ENCODE results near the gene OR2Y1. TPM values are rescaled to one million over a fixed set of nuclear protein-coding genes. Genes with fewer than 3 reads are reported as not detected.
"Not testable (repeated sequence)": the region's sequence is repeated elsewhere in the genome, so short reads cannot be mapped to it uniquely, and the experiment has no call there.

Gene OR2Y1, protein sequence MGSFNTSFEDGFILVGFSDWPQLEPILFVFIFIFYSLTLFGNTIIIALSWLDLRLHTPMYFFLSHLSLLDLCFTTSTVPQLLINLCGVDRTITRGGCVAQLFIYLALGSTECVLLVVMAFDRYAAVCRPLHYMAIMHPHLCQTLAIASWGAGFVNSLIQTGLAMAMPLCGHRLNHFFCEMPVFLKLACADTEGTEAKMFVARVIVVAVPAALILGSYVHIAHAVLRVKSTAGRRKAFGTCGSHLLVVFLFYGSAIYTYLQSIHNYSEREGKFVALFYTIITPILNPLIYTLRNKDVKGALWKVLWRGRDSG
- total RNA-seq = not detected

DNA sequence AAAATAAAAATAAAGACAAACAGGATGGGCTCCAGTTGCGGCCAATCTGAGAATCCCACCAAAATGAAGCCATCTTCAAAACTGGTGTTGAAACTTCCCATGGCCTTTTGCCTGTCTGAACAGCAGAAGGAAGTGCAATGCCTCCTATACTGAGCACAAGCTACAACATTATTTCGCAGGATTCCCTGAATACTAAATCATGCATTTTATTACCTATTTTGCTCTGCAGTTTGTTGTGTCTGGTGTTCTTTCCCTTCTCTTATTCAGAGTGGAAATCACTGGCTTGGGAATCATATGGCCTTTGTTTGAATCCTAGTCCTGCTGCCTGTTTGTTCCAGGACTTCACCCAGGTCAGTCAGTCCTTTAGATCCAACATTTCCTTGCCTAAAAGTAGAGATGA, at the start of gene OR2Y1:
OR2Y1 (minus strand) TSS at position 101 of the 400 bp plus-strand sequence; CDS start at position 101, 0 bp downstream.
- DNase-seq (ENCODE audit: low spot score) = no peak

DNA sequence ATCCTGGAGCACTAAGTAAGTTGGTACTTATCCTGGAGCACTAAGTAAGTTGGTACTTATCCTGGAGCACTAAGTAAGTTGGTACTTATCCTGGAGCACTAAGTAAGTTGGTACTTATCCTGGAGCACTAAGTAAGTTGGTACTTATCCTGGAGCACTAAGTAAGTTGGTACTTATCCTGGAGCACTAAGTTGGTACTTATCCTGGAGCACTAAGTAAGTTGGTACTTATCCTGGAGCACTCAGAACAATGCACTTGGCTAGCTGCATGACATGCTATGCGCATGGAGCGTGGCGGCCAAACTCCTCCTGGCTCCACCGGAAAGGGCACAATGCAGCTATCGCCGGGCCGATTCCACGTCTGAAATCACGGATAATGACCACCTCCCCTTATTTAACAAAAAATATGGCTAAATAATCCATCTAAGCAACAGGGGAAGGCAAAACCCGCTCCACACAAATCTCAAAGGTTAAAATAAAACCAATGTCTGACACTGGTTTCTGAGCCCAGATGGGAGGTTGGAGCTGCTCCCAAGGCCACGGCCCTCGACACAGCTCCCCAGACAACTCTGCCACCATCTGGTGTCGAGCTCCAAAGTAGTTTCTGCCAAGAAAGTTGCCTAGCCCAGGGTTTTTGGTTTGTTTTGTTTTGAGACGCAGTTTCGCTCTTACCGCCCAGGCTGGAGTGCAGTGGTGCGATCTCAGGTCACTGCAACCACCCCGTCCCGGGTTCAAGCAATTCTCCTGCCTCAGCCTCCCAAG, 49.0 kb upstream of the OR2Y1 start:
- DNase-seq (ENCODE audit: low spot score) = not testable (repeated sequence)

DNA sequence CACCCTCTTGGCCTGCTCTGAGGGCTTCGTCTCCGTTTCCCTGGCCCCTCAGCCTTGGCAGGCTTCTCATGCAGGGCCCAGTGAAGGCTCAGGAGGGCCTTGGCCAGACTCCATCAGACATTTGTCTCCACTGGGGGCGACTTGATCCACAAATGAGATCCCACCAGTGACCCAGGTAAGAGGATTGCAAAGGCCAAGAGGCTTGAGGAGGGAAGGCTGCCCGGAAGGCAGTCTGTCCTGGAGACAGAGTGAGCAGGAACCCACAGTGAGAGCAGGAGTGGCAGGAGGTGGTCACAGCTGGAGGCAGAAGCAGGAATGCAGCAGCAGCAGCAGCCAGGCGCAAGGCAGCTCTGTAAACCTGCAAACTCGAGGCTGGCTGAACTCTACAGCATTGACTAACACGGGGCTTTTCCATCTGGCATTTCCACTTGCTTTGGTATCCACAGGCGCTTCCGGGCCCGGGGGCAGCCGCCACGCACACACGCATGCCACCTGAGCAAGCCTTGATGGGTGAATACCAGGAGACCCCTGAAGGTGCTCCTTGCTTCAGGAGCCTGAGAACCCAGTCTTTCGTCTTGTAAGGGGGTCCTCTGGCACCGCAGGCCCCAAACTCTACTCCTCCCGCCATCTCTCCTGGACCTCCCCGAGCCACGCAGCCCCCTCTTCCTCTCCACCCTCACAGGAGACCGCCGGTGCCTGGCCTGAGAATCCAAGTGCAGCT, 48.0 kb upstream of the OR2Y1 start:
- no peak for DNase-seq (ENCODE audit: low spot score)

DNA sequence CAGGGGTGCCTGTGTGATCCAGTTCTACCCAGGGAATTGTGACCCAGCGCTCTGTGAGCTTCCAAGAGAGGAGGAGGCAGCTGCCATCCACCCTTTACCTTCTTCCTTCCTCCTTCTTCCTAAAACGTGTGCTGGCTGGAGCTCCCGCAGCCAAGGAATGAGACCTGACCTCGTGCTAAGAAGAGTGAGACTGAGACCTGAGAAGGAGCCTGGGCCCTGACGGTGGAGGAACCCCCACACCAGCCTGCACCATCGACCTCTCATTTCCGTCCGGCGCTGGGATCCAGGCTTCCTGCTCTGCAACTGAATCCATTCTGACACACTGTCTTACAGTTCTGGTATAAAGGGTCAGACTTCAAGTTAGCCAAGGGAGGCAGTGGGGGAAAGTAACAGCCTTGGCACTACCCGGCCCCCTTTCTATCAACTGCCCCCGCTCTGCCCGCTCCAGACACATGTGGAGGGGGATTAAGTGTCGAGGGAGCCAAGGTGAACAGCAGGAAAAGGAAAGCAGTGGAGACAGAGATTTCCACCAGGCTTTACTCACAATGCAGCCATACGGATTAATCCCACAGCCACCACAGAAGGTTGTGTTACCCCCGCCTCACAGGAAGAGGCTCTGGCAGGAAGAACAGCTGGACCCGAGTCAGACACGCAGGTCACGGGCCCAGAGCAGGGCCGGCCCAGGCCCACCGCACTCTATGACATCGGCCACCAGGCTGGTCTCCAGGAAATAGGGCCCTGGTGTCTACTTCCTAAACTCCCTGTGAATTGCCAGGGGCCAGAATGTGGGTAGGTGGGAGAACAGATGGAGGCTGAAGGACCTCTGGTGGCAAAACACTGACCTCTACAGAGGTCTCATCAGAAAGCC, 46.9 kb upstream of the OR2Y1 start:
- DNase-seq (ENCODE audit: low spot score) = no peak

DNA sequence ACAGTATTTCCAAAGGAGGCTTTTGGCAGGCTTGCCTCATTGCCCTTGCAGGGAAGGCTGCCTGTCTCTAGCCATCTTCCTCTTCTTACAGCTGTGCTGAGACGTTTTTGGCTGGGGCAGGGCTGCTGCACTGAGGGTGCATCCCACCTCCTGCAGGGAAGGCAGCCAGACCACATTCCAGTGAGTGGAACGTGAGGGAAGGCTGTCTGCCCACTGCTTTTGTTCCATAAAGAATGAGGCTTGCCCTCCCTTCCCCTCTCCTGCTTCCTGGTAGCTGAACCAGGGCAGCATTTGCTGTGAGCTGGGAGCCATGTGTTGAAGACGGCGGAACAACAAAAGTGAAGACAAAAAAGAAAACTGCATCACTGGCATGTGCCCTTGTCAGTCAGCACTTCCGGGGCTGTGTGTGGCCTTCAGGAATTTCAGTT, 46.0 kb upstream of the OR2Y1 start:
- DNase-seq (ENCODE audit: low spot score) = peak; percentile 40

DNA sequence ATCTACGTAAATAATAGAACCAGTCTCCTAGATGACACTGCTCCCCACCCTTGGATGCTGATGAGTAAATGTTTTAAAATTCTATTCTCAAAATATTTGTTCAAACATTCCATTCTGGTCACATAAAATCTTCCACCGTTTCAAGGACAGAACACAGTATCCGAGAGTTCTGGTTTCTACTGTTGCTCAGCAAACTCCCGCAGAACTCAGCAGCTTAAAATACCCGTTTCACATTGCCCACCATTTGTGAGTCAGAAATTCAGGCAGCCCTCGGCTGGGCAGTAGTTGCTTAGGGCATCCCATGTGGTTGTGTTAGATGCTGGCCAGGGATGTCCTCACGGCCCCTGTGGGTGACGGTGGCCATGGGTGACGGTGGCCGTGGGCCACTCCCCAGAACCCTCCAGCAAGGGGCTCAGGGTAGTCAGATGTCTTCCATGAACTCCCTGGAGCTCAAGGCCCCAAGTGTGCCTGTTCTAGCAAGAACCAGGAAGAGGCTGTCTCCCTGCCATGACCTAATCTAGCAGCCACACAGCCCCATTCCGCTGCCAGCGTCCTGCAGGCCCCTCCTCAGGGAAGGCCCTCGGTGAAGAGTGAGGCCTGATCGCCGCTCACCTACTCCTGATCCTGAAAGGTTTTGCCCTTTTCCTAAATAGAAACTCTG, 45.4 kb upstream of the OR2Y1 start:
- DNase-seq (ENCODE audit: low spot score) = no peak

DNA sequence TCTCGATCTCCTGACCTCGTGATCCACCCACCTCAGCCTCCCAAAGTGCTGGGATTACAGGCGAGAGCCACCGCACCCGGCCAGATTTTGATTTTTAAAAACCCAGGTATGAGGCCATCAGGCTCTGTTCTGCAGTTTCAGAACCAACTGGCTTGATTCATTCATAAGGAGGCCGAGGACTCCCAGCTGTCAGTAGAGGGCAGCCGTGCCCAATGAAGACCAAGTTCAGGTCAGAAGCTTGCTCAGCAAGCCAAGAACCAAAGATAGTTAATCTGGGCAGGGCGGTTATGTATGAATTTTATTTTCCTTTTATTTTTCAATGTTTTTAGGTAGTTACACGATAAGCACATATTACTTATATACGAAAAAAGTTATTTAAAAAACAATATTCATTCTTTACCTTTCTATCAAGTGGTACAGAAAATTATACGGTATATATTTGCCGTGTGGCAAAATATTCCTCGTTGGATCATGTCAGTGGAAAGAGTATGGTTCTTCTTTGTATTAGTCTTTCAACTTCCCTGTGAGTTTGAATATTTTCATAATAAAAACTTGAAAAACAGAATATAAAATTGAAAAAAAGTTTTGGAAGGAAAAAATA, 44.7 kb upstream of the OR2Y1 start:
- DNase-seq (ENCODE audit: low spot score) = peak; percentile 84

DNA sequence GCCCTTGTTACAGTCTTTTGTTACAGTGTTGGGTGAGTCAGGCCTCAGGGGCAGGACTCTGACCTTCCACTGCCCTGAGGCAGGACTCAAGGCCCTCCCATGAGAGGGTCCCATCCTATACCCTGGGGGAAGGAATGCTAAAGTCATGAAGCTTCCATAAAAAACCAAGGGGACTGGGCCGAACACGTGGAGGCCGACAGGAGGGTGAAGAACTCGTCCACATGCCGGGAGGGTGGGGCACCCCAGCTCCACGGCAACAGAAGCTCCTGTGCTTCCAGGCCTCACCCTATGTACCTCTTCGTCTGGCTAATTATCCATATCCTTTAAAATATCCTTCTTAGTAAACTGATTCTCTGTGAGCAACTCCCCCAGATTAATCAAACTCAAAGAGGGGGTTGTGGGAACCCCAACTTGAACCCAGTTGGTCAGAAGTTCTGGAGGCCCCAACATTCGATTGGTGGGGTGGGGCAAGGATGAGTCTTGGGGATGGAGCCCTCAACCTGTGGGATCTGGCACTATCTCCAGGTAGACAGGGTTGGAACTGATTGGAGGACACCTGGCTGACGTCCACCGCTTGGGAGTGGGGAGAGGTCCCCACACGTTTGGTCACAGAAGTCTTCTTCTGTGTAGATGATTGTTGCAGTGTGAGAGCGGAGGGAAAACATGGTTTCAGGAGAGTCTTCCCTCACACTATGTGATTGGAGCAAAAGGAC, 43.6 kb upstream of the OR2Y1 start:
- DNase-seq (ENCODE audit: low spot score) = no peak

DNA sequence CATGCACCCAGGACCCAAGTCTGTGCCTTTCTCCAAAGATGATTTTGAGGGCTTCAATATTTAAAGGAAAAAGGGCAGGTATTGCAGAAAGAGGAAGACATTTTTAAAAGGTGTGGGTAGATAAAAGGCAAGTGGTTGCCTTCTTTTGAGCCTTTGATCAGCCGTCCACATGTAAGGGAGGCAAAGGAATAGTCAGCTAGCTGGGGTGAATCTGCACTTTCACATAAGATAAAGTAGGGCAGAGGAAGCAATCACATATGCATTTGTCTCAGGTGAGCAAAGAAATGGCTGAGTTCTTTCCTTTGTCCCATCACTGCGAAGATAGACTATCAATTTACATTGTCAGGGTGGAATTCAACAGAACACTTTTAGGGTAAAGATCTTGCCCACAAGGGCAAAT, 42.9 kb upstream of the OR2Y1 start:
- DNase-seq (ENCODE audit: low spot score) = no peak

DNA sequence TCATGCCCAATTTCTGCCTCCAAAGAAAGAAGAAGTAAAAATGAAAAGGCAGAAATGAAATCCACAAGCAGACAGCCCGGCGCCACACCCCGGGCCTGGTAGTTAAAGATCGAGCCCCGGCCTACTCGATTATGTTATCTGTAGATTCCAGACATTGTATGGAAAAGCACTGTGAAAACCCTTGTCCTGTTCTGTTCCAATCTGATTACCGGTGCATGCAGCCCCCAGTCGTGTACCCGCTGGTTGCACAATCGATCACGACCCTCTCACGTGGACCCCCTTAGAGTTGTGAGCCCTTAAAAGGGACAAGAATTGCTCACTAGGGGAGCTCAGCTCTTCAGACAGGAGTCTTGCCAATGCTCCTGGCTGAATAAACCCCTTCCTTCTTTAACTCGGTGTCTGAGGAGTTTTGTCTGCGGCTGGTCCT, 42.1 kb upstream of the OR2Y1 start:
- not testable (repeated sequence) for DNase-seq (ENCODE audit: low spot score)

DNA sequence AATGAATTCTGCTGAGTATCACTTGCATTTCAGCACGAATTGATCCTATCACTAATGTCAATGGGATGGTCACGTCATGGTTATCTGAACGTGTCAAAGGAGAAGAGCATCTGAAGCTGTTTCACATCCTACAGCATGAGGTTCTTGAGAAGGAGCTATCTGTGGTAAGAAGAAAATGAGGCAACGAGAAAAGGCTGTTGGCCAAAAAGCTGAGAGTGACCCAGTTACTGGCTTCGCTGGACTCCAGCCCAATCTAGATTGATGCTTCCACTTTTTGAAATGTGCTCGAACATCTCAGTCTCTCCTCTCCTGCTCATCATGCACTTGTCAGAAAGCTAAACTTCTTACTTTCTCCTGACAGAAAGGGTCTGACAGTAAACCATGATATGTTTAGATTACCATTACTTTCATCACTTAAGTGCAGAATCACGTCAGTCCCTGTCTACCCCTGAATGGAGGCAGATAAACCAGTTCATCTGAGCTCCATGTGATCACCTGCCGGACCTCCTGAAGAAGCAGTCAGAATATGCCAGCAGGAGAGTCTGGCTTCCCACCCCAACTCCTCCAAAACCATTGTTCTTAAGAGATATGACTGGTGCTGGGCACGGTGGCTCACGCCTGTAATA, 40.2 kb upstream of the OR2Y1 start:
- DNase-seq (ENCODE audit: low spot score) = no peak

DNA sequence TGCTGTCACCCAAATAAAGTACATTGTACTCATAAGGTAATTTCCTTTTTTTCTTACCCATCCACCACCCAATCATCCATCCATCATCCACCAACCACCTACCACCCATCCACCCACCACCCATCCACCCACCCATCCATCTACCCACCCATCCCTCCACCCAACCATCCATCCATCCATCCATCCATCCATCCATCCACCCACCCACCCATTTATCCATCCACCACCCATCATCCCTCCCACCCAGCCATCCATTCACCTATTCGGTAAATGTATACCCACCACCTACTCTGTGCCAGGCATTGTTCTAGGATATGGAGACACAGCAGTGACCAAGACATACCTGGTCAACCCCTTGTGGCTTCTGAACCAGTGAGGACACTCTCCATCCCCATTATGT, 37.6 kb upstream of the OR2Y1 start:
- no peak for DNase-seq (ENCODE audit: low spot score)

DNA sequence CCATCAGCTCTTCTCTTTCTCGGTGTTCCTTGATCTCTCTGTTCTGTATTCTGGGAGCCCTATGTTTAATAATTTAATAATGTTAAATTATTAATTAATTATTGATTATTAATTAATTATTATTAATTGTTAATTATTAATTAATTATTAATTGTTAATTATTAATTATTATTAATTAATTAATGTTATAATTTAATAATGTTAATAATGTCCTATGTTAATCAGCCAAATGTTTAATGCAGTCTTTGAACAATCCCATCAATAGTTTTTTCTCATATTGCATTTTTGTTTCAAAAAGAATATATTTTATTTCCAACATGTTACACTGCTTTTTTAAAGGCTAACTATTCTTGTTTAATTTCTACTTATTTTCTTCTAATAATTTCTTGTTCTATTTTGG, 36.5 kb upstream of the OR2Y1 start:
- no peak for DNase-seq (ENCODE audit: low spot score)

DNA sequence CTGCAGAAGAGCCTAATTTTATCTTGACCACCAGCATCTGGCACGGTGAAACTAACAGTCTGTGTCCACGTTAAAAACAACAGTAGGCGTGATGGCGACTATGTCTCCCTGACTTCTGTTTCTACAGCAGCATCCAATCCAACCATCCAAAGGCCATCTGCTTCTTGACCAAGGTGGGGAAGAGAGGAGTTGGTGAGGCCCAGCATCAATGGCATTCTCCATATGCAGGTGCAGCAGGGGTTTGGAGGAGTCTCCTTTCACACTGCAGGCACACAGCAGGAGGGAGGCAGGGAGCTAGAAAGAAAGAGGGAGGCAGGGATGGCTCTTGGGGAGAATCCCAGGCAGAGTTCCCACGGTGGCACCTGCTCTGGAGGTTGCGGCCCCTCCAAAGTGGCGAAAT, 35.8 kb upstream of the OR2Y1 start:
- no peak for DNase-seq (ENCODE audit: low spot score)

DNA sequence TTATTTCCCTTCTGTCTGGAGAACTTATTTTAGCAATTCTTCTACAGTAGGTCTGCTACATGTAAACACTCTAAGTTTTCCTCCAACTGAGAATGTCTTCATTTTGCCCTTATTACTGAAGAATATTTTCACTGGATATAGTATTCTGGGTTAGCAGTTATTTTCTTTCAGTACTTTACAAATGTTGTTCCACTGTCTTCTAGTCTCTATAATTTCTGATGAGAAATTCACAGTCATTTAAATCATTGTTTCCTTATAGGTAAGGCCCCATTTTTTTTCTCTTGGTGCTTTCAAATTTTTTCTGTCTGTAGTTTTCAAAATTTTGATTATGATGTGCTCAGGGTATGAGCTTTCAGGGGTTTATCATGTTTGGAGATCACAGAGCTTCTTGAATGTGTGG, 32.0 kb upstream of the OR2Y1 start:
- no peak for DNase-seq (ENCODE audit: low spot score)

DNA sequence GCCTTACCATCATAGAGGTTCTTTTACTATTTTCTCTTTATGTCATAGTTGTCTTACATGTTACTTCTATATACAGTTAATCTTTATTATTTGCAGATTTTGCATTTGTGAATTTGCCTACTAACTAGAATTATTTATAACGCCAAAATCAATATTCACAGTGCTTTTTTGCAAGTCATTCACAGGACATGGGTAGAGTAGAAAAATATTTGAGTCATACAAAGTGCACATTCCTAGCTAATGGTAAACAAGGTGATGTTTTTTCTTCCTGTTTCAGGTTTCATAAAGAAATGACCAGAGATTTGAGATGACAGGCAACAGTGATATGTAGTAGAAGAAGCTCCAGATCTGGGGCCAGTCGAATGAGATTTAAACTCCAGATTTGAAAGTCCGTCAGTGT, 30.0 kb upstream of the OR2Y1 start:
- no peak for DNase-seq (ENCODE audit: low spot score)

DNA sequence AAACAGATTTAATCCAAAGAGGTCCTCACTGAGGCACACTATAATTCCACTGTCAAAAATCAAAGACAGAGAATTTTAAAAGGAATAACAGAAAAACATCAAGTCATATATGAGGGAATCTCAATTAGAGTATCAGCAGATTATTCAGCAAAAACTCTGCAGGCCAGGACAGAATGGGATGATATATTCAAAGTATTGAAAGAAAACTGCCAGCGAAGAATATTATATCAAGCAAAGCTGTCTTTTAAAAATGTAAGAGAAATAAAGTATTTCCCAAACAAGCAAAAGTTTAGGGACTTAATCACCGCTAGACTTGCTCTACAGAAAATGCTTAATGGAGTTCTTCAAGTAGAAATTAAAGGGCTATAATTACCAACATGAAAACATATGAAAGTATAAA, 15.7 kb upstream of the OR2Y1 start:
- no peak for DNase-seq (ENCODE audit: low spot score)

DNA sequence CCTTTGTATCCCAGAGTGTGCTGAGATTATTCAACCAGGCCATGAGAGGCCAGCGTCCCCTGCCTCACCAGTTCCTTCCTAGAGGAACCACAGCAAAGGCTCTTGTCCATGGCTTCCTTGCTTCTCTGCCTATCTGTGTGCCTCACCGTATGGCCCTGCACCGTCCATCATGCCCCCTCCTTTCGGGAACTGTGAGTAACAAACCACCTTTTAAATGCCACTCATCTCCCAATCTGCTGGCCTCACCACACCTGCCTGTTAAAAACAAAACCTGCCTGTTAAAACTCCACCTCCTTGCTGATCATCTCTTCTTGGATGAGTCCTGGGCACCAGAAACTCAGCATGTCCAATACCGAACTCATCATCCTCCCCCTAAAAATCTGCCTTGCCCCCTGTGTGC, 4.4 kb upstream of the OR2Y1 start:
- DNase-seq (ENCODE audit: low spot score) = no peak

DNA sequence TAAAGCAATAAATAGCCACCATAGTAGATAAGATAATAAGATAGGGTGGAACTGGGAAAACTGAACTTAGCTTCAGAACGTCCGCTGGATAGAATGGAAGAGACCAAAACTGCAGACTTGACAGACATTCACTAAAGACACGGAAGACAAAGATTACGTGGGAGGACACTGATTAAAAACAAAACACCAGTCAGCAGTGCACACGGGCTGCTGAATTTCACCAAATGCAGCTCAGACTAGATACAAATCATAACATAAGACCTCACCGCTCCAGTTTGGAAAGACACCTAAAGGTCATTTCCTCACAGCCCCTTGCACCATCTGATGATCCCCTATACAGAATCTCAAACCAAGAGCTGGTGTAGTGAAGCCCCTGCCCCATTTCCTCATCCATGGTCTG, 2.9 kb upstream of the OR2Y1 start:
- no peak for DNase-seq (ENCODE audit: low spot score)

DNA sequence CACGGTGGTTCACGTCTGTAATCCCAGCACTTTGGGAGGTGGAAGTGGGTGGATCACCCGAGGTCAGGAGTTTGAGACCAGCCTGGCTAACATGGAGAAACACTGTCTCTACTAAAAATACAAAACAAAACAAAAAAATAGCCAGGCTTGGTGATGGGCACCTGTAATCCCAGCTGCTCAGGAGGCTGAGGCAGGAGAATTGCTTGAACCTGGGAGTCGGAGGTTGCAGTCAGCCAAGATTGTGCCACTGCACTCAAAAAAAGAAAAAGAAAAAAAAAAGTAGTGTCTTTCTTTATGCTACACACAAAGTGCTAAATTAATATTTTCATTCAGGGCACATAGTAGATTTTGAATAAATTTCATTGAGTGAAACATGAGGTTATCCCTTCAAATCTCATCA, 1.1 kb upstream of the OR2Y1 start:
- DNase-seq (ENCODE audit: low spot score) = not testable (repeated sequence)

All from mucosa of gallbladder (tissue), 1 donor.